OCI-LY3 (cell line): ENCODE measurements around the gene RHAG.
A peak's percentile ranks its signal among the peaks of the same experiment; 100 is the strongest.

Experiments
- H2AFZ ChIP-seq: fragments of 200-600, 300-600 bp; shearing (Covaris generic); 2 replicates; pipeline ENCODE4 v1.6.0; 2014; ENCODE audit warnings: antibody characterized with exemption, low read depth, low read length
- H3K27ac ChIP-seq: fragments of 200-600, 300-600 bp; sonication (generic); 2 replicates; pipeline ENCODE4 v1.5.1; 2014; ENCODE audit warnings: mild to moderate bottlenecking, low read length, moderate library complexity, mixed read lengths
- H3K27me3 ChIP-seq: fragments of 200-600, 300-600 bp; sonication (generic); 2 replicates; pipeline ENCODE4 v1.6.1; 2014; ENCODE audit warnings: low read depth, low read length, mixed read lengths
- H3K36me3 ChIP-seq: fragments of 200-600, 300-600 bp; sonication (generic); replicated peaks from 2 replicates; pipeline ENCODE3; 2014; ENCODE audit warnings: low read depth, low read length, mixed read lengths
- H3K4me1 ChIP-seq: fragments of 300-600, 200-600 bp; sonication (generic); 2 replicates; pipeline ENCODE4 v1.6.1; 2014; ENCODE audit warnings: low read length, mixed read lengths
- H3K4me2 ChIP-seq: fragments of 200-600, 300-600 bp; sonication (generic); 2 replicates; pipeline ENCODE4 v1.6.1; 2014; ENCODE audit warnings: low read length, mixed read lengths
- H3K4me3 ChIP-seq: fragments of 300-600, 200-600 bp; sonication (generic); 2 replicates; pipeline ENCODE4 v1.5.1; 2014; ENCODE audit warnings: antibody characterized with exemption, mild to moderate bottlenecking, low read length, moderate library complexity
- H3K79me2 ChIP-seq: fragments of 300-600, 200-600 bp; shearing (Covaris generic); 2 replicates; pipeline ENCODE4 v1.6.1; 2014; ENCODE audit warnings: mild to moderate bottlenecking, low read length, mixed read lengths
- H3K9ac ChIP-seq: fragments of 300-600, 200-600 bp; shearing (Covaris generic); 2 replicates; pipeline ENCODE4 v1.6.0; 2014; ENCODE audit warnings: mild to moderate bottlenecking, low read length, moderate library complexity
- H3K9me3 ChIP-seq: fragments of 200-600, 300-600 bp; shearing (Covaris generic); 2 replicates; pipeline ENCODE4 v1.6.1; 2014; ENCODE audit warnings: low read length, mixed read lengths; ENCODE audit not compliant: insufficient read depth
- H4K20me1 ChIP-seq: fragments of 200-600, 300-600 bp; sonication (generic); 2 replicates; pipeline ENCODE4 v1.6.1; 2016; ENCODE audit warnings: low read length, mixed read lengths; ENCODE audit not compliant: insufficient read depth
- EZH2phosphoT487 ChIP-seq: fragments of 200-600 bp; shearing (Covaris generic); IDR thresholded peaks from 2 replicates; pipeline ENCODE4 v1.6.1; 2018; ENCODE audit warnings: antibody characterized with exemption, mixed run types, low read depth
- TF ChIP-seq, protein P1 (sequence below): fragments of 200-600, 300-600 bp; sonication (generic); IDR thresholded peaks from 2 replicates; pipeline ENCODE4 v1.5.1; 2014; ENCODE audit warnings: antibody characterized with exemption, low read length, low read depth

Gene RHAG

DNA sequence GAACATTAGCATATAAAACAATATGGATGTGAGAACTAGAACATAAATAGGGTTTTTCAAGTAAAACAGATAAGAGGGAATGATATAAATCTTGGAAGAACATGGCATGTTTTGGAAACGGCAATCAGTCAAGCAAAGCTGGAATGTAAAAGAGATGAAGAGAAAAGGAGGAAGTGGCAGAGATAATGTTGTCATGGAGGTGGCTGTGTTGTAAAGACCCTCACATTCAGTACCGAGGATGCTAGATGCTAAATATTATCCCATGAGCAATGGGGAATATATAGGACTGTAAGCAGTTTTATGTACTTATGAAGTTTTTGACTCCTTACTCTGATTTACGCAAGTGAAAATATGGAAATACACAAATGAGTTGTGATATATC lies 702 bp upstream of the RHAG start:
- Histone ChIP-seq H3K9ac (no peak overlapping the region), H3K79me2 (no peaks in the 10 kb centered on the region), H3K36me3 (no peaks in the 10 kb centered on the region), H3K27ac (no peak overlapping the region), H3K4me3 (no peak overlapping the region), H4K20me1 (no peaks in the 10 kb centered on the region), H3K27me3 (no peaks in the 10 kb centered on the region), H3K9me3 (no peaks in the 10 kb centered on the region), H2AFZ (no peak overlapping the region), H3K4me1 (no peaks in the 10 kb centered on the region), H3K4me2 (no peak overlapping the region)
- TF ChIP-seq, protein P1, sequence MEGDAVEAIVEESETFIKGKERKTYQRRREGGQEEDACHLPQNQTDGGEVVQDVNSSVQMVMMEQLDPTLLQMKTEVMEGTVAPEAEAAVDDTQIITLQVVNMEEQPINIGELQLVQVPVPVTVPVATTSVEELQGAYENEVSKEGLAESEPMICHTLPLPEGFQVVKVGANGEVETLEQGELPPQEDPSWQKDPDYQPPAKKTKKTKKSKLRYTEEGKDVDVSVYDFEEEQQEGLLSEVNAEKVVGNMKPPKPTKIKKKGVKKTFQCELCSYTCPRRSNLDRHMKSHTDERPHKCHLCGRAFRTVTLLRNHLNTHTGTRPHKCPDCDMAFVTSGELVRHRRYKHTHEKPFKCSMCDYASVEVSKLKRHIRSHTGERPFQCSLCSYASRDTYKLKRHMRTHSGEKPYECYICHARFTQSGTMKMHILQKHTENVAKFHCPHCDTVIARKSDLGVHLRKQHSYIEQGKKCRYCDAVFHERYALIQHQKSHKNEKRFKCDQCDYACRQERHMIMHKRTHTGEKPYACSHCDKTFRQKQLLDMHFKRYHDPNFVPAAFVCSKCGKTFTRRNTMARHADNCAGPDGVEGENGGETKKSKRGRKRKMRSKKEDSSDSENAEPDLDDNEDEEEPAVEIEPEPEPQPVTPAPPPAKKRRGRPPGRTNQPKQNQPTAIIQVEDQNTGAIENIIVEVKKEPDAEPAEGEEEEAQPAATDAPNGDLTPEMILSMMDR: no peak
- no peak for TF ChIP-seq EZH2phosphoT487

GRCh38 chr6:49635978-49636712 lies 494 bp downstream of the RHAG start:
- Histone ChIP-seq H3K27ac (no peak overlapping the region), H3K4me2 (no peak overlapping the region), H3K4me1 (no peaks in the 10 kb centered on the region), H3K27me3 (no peaks in the 10 kb centered on the region), H3K4me3 (no peak overlapping the region), H2AFZ (peak overlapping the region; percentile 10; the same call in 1 of the 2 replicates), H3K9ac (no peak overlapping the region), H3K9me3 (no peaks in the 10 kb centered on the region), H3K36me3 (no peaks in the 10 kb centered on the region), H3K79me2 (no peaks in the 10 kb centered on the region), H4K20me1 (no peaks in the 10 kb centered on the region)
- no peak for TF ChIP-seq EZH2phosphoT487
- TF ChIP-seq, protein P1: no peak

DNA sequence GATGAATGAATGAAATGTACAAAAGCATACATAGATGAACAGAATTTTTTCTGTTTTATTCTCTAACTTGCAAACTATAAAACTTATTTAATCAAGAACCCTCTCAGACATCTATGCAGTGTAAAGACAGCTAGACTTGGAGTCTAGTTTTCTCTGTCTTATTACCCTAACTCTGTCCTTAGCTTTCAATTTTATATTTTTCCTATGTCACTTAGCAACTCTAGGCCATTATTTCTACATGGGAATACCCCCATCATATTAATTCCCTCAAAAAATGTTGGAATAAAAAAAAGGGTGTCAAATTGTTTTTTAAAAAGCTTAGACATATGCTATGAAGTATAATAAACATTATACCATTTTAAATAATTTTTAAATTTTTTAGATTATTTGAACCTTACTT lies 1.2 kb downstream of the RHAG start:
- H3K9ac ChIP-seq: no peak overlapping the region
- no peak overlapping the region for H3K4me2 ChIP-seq
- H3K79me2 ChIP-seq: no peaks in the 10 kb centered on the region
- no peaks in the 10 kb centered on the region for H4K20me1 ChIP-seq
- H2AFZ ChIP-seq: no peak overlapping the region
- H3K27me3 ChIP-seq: no peaks in the 10 kb centered on the region
- H3K9me3 ChIP-seq: no peaks in the 10 kb centered on the region
- no peak overlapping the region for H3K4me3 ChIP-seq
- H3K27ac ChIP-seq: no peak overlapping the region
- no peaks in the 10 kb centered on the region for H3K36me3 ChIP-seq
- TF ChIP-seq, protein P1: no peak
- no peak for TF ChIP-seq EZH2phosphoT487
- H3K4me1 ChIP-seq: no peaks in the 10 kb centered on the region

DNA sequence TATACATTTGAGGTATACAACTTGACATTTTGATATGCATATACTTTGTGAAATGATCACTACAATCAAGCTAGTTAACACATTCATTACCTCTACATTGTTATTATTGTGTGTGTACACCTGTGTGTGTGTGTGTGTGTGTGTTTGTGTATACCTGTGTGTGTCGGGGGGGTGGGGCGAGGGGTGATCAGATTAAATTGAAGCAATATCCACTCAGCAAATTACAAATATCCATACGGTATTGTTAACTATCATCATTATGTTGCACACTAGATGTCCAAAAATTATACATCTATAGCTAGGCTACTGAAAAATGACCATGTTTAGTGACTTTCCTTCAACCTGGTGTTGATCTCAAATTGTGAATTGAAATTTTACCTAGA lies 1.8 kb downstream of the RHAG start:
- Histone ChIP-seq H2AFZ (no peak overlapping the region), H3K4me1 (no peaks in the 10 kb centered on the region), H4K20me1 (no peaks in the 10 kb centered on the region), H3K4me3 (no peak overlapping the region), H3K27ac (no peak overlapping the region), H3K9ac (no peak overlapping the region), H3K79me2 (no peaks in the 10 kb centered on the region), H3K36me3 (no peaks in the 10 kb centered on the region), H3K9me3 (no peaks in the 10 kb centered on the region), H3K27me3 (no peaks in the 10 kb centered on the region), H3K4me2 (no peak overlapping the region)
- no peak for TF ChIP-seq EZH2phosphoT487
- TF ChIP-seq, protein P1: no peak
